Fibroblast of peridontal ligament (primary cell): Measurements from ENCODE around the gene NOTCH1.
A peak's percentile ranks its signal among the peaks of the same experiment; 100 is the strongest.

Source experiments
- DNase-seq: peaks from one replicate; pipeline ENCODE4 v3.0.0-alpha.2; 2010; ENCODE audit errors: extremely low read depth

NOTCH1 gene

GRCh38 chr9:136531904-136532798, 13.7 kb downstream of the NOTCH1 start:
- no peak for DNase-seq

GRCh38 chr9:136531186-136531903, 14.5 kb downstream of the NOTCH1 start:
- no peak for DNase-seq

- no peak for DNase-seq
Observed at GRCh38 chr9:136530461-136531089, 15.3 kb downstream of the NOTCH1 start.

GRCh38 chr9:136529516-136530460, 16.1 kb downstream of the NOTCH1 start:
- no peak for DNase-seq

GRCh38 chr9:136528716-136529341, 17.0 kb downstream of the NOTCH1 start:
- DNase-seq, result no peak

DNA sequence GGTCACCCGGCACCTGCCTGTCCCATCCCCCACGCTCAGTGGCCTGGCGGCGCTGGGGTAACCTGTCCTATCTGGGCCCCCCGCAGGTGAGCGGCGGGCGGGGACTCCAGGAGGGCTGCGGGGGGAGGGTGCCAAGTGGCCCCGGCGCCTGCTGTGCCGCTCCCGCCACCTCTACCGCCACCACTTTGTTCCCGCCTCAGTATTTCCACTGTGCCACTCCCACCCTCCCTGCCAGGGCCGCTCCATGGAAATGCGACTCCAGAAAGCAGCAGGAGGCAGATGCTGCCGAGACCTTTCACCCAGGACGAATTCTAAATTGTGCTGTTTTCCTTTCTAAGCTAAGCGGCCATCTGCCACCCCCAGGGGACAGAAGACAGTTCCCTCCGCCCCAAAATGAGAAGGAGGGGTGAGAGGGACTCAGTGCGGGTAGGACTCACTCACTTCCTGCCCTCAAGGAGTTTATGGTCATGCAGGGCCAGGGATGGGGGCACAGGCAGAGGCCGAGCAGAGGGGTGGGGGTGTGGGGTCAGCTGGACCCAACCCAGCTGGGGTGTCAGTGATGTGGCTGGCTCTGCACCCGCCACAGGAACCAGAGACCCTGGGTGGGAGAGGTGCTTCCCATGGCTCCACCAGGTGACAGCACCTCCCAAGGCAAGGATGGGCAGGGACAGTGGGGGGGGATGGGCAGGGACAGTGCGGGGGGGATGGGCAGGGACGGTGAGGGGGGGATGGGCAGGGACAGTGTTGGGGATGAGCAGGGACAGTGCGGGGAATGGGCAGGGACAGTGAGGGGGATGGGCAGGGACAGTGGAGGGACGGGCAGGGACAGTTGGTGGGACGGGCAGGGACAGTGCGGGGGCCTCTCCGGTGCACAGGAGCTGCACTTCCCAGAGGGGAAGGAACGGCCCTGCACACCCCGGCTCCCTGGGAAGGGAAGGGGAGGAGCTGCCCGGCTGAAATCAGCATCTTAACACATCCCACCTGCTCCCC, 17.8 kb downstream of the NOTCH1 start:
- DNase-seq, result peak; percentile 7

GRCh38 chr9:136527131-136527530, 18.7 kb downstream of the NOTCH1 start:
- no peak for DNase-seq

DNA sequence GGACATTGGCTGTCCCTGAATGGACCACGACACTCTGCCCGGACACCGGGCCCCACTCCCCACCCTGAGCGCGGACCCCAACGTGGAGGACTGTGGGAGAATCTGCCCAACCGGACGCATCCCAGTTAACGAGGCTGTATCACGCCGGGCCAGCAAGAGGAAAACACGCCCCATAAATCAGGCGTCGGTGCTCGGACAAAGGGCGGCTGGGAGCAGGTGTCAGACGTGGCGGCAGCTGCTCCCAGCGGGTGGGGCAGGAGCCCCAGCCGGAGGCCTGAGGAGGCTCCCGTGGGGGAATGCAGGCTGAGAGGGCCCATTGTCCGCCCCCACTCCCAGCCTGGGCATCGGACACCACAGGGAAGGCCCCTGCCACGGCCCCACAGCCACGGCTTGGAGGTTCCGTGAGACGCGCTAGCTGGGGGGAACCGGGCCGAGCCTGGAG, 19.2 kb downstream of the NOTCH1 start:
- no peak for DNase-seq

- no peak for DNase-seq
Observed at GRCh38 chr9:136525841-136526499, 19.9 kb downstream of the NOTCH1 start.

DNA sequence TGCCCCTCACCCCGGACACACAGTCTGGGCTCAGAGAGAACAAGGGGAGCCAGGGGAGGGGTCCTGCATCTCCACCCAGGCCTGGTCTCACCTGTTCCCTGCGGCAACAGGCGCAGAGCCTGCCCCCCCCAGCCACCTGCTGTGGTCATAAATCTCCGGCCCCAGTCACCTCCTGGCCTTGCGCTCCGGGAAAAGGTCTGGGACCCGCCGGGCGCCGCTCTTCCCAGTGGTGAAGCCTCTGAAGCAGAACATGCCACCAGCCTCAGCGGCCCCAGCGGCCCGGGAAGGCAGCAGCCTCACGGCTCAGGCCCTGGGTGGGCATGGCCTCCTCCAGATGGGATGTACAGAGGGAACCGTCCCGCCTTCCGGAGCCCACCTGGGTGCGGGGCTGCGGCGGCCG, 20.6 kb downstream of the NOTCH1 start:
- no peak for DNase-seq

DNA sequence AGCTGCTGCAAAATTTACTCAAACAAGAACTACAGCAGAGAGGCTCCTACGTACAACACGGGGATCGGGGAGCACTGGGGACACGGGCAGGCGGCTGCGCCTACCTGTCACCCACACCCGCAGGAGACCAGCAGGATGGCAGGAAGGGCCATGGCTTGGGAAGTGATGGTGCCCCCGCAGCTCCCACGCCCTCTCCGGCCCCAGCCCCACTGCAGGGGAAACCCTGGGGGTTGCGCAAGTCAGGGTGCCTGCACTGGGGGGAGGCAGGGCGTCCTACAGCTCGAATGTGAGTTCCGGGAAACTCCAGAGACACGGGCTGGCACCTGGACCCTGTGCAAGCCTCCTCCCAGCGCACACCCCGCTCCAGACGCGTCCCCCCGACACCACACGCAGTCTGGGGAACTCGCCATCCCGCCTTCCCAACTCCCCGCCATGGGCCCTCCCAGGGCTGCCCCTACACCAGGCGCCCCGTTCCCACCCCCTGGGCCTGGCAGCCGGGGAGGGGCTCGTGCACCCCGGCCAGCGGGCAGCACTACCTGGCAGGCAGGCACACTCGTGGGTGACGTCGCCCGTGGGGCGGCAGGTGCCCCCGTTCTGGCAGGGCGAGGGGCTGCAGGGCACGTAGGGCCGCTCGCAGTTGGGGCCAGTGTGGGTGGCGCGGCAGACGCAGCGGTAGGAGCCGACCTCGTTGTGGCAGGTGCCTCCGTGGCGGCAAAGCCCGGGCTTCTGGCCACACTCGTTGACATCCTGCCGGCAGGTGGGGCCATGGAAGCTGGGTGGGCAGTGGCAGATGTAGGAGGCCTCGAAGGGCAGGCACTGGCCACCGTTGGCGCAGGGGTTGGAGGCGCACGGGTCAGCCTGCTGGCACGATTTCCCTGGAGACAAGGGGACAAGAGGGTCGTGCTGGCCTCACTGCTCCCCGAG, 23.3 kb downstream of the NOTCH1 start:
- DNase-seq, result no peak

DNA sequence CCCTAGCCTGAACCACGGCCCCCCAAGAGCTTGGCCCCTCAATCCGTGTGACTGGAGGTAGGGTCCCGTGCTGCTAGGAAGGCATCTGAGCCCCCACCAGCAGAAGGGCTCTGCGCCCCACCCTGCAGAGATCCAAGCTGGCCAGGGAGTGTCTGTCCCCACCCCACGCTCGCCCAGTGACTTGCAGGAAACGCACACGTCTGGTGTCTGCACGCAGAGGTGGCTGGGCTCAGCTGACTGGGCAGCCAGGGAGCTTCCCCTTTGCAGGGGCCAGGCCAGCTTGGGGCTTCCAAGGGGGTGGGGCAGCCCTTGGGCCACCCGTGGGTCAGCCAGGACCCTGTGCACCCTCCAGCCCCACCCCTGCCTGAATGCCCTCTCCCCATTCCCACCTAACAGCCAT, 24.3 kb downstream of the NOTCH1 start:
- no peak for DNase-seq

DNA sequence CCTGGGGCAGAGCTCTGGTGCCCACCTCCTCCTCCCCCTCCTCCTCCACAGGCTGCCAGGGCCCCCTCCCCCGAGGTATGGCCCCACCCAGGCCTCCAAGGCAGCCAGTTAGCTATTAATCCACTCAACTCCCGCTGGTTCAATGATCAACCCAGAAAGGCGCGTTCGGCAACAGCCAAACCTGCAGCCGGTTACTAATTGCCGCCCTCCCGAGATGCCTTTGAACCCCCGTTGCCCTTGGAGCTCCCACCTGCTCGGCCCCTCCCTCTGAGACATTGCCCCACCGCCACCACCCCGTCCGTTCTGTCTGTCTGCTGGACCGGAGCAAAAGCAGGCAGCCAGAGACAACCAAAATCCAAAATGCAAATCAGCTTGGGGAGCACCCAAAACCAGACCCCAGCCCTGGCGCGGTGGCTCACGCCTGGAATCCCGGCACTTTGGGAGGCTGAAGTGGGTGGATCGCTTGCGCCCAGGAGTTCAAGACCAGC, 25.8 kb downstream of the NOTCH1 start:
- no peak for DNase-seq

- no peak for DNase-seq
Observed at GRCh38 chr9:136519263-136520052, 26.4 kb downstream of the NOTCH1 start.

- DNase-seq, result no peak
Observed at GRCh38 chr9:136518623-136519022, 27.2 kb downstream of the NOTCH1 start.

GRCh38 chr9:136517950-136518349, 27.9 kb downstream of the NOTCH1 start:
- no peak for DNase-seq
